ENCODE data around the gene DLX2.

DLX2 gene

DNA sequence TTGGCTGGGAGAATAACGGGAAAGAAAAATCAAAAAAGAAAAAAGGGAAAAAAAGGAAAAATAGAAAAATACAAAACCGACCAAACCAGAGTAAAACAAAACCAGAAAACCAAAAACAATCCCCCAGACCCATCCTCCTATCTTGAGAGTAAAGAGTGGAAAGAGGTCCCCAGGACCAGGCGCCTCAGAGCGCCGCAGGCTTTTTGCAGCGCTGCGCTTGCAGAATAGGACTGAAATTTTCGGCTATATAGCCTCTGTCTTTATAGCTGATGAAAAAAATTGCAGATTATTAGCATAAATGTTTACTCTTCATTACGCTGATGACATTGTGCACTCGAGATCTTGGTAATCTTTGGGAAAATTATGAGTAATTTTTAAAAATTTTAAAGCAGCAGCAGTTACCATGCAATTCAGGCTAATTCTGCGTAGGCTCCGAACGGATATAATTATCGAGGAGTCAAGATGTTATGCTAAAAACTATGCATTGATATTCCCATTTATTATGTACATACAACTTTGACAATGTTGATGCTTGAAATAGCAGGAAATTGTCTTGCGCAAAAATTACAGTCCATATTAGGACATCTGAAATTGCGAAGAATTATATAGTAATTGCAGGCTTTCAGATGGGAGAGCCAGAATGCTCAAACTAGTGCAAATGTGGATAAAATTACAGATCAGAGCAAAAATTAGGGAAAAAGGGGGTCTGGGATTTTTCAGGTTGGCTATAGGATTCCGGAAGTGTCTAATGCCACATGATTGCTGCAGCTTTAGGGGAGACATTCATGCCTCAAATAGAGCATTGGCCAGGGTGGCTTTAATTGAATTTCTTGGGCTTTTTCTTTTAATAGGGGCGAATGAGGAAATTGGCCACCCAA, 9.0 kb downstream of the DLX2 start:
- TF ChIP-seq ZC3H10 (CRISPR knock-in tag; IDR thresholded peaks at IDR 0.05) (no peak), CSRNP3 (CRISPR knock-in tag; IDR thresholded peaks at IDR 0.05) (no peak)
- no peak for ATAC-seq

DNA sequence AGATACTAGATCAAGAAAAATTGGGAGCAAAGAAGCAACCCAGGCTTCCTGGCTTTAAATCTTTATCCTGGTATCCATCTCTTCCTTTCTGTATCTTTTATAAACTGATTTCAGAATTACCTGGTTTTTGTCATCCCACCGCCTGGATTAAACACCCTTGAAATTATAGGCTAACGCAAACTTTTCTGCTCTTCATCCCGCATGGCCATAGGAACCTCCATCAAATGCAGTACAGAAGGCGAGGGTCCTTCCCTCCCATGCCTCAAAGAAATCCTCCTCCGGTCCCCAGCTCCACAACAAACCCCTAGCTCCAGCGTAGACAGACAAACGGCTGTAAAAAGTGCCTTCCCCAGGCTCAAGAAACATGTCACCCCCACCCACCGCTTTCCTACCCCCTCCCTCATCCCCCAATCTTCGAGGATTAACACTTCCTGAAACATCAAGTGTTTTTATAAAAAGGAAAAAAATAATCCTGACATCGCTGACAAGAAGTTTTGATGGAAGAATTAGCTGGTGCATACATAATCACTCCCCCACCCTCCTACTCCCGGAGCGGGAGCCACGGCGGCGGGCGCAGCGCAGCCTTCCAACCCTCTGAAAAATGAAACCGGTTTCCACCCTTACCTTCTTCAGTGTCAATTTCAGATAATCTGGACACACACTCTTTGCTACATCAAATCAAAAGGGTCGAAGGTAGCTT, 9.8 kb downstream of the DLX2 start:
- ATAC-seq: no peak

DNA sequence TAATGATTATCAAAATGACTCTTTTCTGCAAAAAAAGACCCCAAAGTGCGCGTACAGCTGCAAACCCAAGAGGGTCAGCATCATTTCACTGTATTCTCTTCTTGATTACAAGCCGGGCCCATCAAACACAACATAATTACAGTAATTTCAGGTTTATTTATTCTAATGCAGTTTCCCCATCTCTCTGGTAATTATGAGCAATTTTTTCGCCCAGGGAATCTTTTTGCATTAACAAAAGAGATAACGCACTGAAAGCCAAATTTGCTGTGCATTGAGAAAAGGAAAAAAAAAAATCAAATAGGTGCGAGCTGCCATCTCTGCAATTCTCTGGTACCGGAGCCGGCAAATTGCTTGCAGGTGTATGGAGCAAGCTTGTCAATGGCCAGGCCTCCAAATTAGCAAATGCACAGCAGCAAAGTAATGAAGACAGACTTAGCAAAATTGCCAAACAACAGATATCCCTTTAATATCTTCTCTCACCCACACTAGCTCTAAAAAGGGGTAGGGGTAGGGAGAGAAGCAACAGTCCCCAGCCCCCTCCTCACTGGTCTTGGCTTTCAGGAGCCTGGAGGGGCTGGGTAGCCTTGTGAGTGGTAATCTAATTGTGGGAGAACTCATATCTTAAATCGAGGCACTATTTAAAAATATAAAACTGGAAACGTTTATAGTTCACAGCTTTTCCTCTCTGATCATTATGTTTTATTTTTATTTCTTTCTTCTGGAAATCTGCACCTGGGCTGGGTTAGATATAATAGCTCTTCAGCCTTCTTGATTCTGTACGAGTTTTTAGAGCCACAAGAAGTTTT, 10.7 kb downstream of the DLX2 start:
- ATAC-seq: no peak
- TF ChIP-seq SNAI2 (CRISPR knock-in tag; IDR thresholded peaks at IDR 0.05) (no peak), ZNF8 (CRISPR knock-in tag; IDR thresholded peaks at IDR 0.05) (no peak), ZC3H10 (CRISPR knock-in tag; IDR thresholded peaks at IDR 0.05) (no peak), OSR1 (CRISPR knock-in tag; IDR thresholded peaks at IDR 0.05) (no peak), ESRRG (CRISPR knock-in tag; IDR thresholded peaks at IDR 0.05) (no peak), ARNTL (CRISPR knock-in tag; IDR thresholded peaks at IDR 0.05; ENCODE audit: borderline replicate concordance, low read depth) (no peak), GLIS3 (CRISPR knock-in tag; IDR thresholded peaks at IDR 0.05) (no peak), ZNF565 (CRISPR knock-in tag; conservative IDR thresholded peaks at IDR 0.05; ENCODE audit: low read depth) (no peak), TOX (CRISPR knock-in tag; IDR thresholded peaks at IDR 0.05; ENCODE audit: borderline replicate concordance) (no peak), TSHZ2 (CRISPR knock-in tag; IDR thresholded peaks at IDR 0.05) (no peak), BACH2 (CRISPR knock-in tag; IDR thresholded peaks at IDR 0.05; ENCODE audit: borderline replicate concordance) (no peak), CSDC2 (CRISPR knock-in tag; IDR thresholded peaks at IDR 0.05) (no peak), ZFP3 (CRISPR knock-in tag; IDR thresholded peaks at IDR 0.05) (no peak)
- TF ChIP-seq, protein P1, sequence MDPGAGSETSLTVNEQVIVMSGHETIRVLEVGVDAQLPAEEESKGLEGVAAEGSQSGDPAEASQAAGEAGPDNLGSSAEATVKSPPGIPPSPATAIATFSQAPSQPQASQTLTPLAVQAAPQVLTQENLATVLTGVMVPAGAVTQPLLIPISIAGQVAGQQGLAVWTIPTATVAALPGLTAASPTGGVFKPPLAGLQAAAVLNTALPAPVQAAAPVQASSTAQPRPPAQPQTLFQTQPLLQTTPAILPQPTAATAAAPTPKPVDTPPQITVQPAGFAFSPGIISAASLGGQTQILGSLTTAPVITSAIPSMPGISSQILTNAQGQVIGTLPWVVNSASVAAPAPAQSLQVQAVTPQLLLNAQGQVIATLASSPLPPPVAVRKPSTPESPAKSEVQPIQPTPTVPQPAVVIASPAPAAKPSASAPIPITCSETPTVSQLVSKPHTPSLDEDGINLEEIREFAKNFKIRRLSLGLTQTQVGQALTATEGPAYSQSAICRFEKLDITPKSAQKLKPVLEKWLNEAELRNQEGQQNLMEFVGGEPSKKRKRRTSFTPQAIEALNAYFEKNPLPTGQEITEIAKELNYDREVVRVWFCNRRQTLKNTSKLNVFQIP (CRISPR knock-in tag; IDR thresholded peaks at IDR 0.05; ENCODE audit: borderline replicate concordance, low read depth): no peak

More for the DNA sequence above, 9.8 kb downstream of the DLX2 start:
- TF ChIP-seq ZFP3 (CRISPR knock-in tag; IDR thresholded peaks at IDR 0.05) (no peak), RARB (CRISPR knock-in tag; IDR thresholded peaks at IDR 0.05) (no peak), ZFP30 (CRISPR knock-in tag; IDR thresholded peaks at IDR 0.05) (no peak), ZC3H10 (CRISPR knock-in tag; IDR thresholded peaks at IDR 0.05) (no peak), TSHZ2 (CRISPR knock-in tag; IDR thresholded peaks at IDR 0.05) (no peak), CSDC2 (CRISPR knock-in tag; IDR thresholded peaks at IDR 0.05) (no peak), PPARA (CRISPR knock-in tag; IDR thresholded peaks at IDR 0.05; ENCODE audit: borderline replicate concordance) (no peak), ISL1 (CRISPR knock-in tag; IDR thresholded peaks at IDR 0.05) (no peak), ZNF565 (CRISPR knock-in tag; conservative IDR thresholded peaks at IDR 0.05; ENCODE audit: low read depth) (no peak), ZNF8 (CRISPR knock-in tag; IDR thresholded peaks at IDR 0.05) (no peak), ZNF70 (CRISPR knock-in tag; IDR thresholded peaks at IDR 0.05) (no peak), BACH2 (CRISPR knock-in tag; IDR thresholded peaks at IDR 0.05; ENCODE audit: borderline replicate concordance) (no peak)
- TF ChIP-seq, protein P2, sequence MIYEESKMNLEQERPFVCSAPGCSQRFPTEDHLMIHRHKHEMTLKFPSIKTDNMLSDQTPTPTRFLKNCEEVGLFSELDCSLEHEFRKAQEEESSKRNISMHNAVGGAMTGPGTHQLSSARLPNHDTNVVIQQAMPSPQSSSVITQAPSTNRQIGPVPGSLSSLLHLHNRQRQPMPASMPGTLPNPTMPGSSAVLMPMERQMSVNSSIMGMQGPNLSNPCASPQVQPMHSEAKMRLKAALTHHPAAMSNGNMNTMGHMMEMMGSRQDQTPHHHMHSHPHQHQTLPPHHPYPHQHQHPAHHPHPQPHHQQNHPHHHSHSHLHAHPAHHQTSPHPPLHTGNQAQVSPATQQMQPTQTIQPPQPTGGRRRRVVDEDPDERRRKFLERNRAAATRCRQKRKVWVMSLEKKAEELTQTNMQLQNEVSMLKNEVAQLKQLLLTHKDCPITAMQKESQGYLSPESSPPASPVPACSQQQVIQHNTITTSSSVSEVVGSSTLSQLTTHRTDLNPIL (CRISPR knock-in tag; IDR thresholded peaks at IDR 0.05; ENCODE audit: low read depth): no peak
